ENCODE results near the gene THTPA. TPM values are rescaled to one million over a fixed set of nuclear protein-coding genes. Genes with fewer than 3 reads are reported as not detected.

The THTPA gene
- total and polyA plus RNA-seq, 2 donors (not counting 1 experiment from before 2014, with no cell fraction given), result 17.0 to 21.4 TPM

DNA sequence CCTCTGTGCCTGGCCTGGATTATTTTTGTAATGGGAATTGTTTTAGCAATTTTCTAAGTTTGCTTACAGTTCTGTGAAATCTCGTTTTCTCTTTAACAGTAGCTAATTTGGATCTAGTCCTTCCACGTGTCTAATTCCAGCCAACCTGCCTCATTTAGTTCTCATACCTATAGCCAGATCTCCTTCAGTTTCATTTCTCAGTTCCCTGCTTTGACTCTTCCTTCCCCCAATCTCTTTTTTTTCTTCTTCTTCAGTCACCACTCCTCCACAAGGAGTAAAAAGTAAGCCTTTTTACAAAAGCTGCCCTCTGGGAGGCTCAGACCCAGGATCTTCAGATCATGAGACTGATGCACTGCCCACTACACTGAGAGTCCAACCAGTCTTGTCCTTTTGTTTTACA is 1.4 kb downstream of the THTPA start:
- H3K27me3 ChIP-seq (replicated peaks in 1 of 4; ENCODE audit: control extremely low read depth in 1 of 4, control insufficient read depth in 3 of 4, insufficient read depth in 4 of 4, low read length in 3 of 4), result no peaks in the 10 kb centered on the region
- Mint-ChIP-seq H3K4me1 (peaks cover 38% of the 10 kb centered on the region), H3K9me3 (ENCODE audit: insufficient read depth) (no peaks in the 10 kb centered on the region), H3K4me3 (peak overlapping the region; percentile 78), H3K27me3 (no peaks in the 10 kb centered on the region), H3K27ac (peak overlapping the region; percentile 77)
- no peak overlapping the region for H3K4me3 ChIP-seq (ENCODE audit: control extremely low read depth in 1 of 5, extremely low read depth in 1 of 5, insufficient read depth in 1 of 5, low read depth in 2 of 5, low read length in 4 of 5)
- peaks cover 16% of the 10 kb centered on the region for H4K20me1 ChIP-seq (ENCODE audit: control insufficient read depth, insufficient read depth, low read length, poor library complexity, severe bottlenecking)
- no peaks in the 10 kb centered on the region for H3K9me3 ChIP-seq (ENCODE audit: control extremely low read depth in 1 of 3, control insufficient read depth in 2 of 3, insufficient read depth in 1 of 3, low read length in 2 of 3)
- peak overlapping the region in 1 of 2 donors; percentile 84 for H3K27ac ChIP-seq (ENCODE audit: low read length in 2 of 2)
- H3K4me2 ChIP-seq (replicated peaks; ENCODE audit: low read depth, low read length, poor library complexity, severe bottlenecking), result no peak overlapping the region
- CTCF ChIA-PET, result interaction anchor here (1.6 to 12.4 kb wide), 5 partner anchors 11 to 79 kb away, joined by 4 to 335 read pairs (median 61); partner anchors contain the start of gene AP1G2
- POLR2A ChIA-PET, result no interaction called here
- TF ChIP-seq, protein P1, sequence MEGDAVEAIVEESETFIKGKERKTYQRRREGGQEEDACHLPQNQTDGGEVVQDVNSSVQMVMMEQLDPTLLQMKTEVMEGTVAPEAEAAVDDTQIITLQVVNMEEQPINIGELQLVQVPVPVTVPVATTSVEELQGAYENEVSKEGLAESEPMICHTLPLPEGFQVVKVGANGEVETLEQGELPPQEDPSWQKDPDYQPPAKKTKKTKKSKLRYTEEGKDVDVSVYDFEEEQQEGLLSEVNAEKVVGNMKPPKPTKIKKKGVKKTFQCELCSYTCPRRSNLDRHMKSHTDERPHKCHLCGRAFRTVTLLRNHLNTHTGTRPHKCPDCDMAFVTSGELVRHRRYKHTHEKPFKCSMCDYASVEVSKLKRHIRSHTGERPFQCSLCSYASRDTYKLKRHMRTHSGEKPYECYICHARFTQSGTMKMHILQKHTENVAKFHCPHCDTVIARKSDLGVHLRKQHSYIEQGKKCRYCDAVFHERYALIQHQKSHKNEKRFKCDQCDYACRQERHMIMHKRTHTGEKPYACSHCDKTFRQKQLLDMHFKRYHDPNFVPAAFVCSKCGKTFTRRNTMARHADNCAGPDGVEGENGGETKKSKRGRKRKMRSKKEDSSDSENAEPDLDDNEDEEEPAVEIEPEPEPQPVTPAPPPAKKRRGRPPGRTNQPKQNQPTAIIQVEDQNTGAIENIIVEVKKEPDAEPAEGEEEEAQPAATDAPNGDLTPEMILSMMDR (IDR thresholded peaks at IDR 0.05), result no peak
- no peak for TF ChIP-seq EZH2 (IDR thresholded peaks at IDR 0.05; ENCODE audit: borderline replicate concordance, insufficient read depth, low read depth, low read length, poor library complexity, severe bottlenecking)
- DNase-seq (peak; percentile 39), ATAC-seq (ENCODE audit: low read depth) (no peak)
- peaks cover 12% of the 10 kb centered on the region for H3K79me2 ChIP-seq (ENCODE audit: control insufficient read depth, insufficient read depth, low read length)
- intact Hi-C loops (cut with micrococcal nuclease), result loop anchor here (5.0 to 10.0 kb wide), 4 partner anchors 255 to 657 kb away; partner anchors contain the start of genes ACIN1, C14orf119, CHMP4A and DCAF11
- H3K9ac ChIP-seq (ENCODE audit: low read length), result no peak overlapping the region
- H3K36me3 ChIP-seq (replicated peaks in 1 of 2; ENCODE audit: control extremely low read depth in 1 of 2, control insufficient read depth in 1 of 2, extremely low read depth in 1 of 2, insufficient read depth in 2 of 2, low read length in 1 of 2), result peaks cover 0 to 45% of the 10 kb centered on the region in 2 experiments
- WGBS (ENCODE audit: insufficient coverage), result no CpG with 5 or more reads among the region's 2 CpGs
- H2AFZ ChIP-seq (ENCODE audit: insufficient read depth, low read depth, low read length, poor library complexity, severe bottlenecking), result no peak overlapping the region
- H3K4me1 ChIP-seq (ENCODE audit: control insufficient read depth in 2 of 2, insufficient read depth in 2 of 2, low read length in 2 of 2), result peaks cover 15 to 29% of the 10 kb centered on the region in 2 donors

DNA sequence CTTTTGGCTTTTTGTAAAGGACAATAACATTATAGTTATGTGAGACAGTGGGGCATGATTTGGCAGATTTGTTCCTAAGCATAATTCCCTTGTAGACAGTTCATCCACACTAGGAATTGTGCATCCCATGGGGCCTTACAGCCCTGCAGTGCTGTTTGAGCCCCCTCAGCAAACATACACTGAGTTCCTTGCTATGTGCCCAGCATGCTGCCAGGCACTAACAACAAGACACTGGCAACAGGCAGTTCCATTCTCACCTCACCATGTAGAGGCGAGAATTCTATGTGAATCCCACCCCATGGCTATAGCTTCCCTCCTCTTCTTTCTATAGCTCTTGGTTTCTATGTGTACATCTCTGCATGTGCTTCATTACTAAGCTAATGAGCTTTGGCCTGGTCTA is 1.9 kb downstream of the THTPA start:
- intact Hi-C loops (cut with micrococcal nuclease), result loop anchor here (5.0 to 10.0 kb wide), 4 partner anchors 256 to 657 kb away; partner anchors contain the start of genes ACIN1, C14orf119, CHMP4A and DCAF11
- POLR2A ChIA-PET, result interaction anchor here (0.9 kb wide), 1 partner anchor 9 kb away, joined by 3 read pairs; the partner anchor contains the start of gene AP1G2
- H3K27me3 Mint-ChIP-seq, result no peaks in the 10 kb centered on the region
- no peak overlapping the region for H3K4me2 ChIP-seq (replicated peaks; ENCODE audit: low read depth, low read length, poor library complexity, severe bottlenecking)
- no peaks in the 10 kb centered on the region for H3K9me3 Mint-ChIP-seq (ENCODE audit: insufficient read depth)
- ATAC-seq (ENCODE audit: low read depth) (no peak), DNase-seq (no peak)
- H3K36me3 ChIP-seq (replicated peaks in 1 of 2; ENCODE audit: control extremely low read depth in 1 of 2, control insufficient read depth in 1 of 2, extremely low read depth in 1 of 2, insufficient read depth in 2 of 2, low read length in 1 of 2), result peaks cover 0 to 48% of the 10 kb centered on the region in 2 experiments
- H3K4me3 Mint-ChIP-seq, result no peak overlapping the region
- peaks cover 14% of the 10 kb centered on the region for H3K79me2 ChIP-seq (ENCODE audit: control insufficient read depth, insufficient read depth, low read length)
- no peak for TF ChIP-seq EZH2 (IDR thresholded peaks at IDR 0.05; ENCODE audit: borderline replicate concordance, insufficient read depth, low read depth, low read length, poor library complexity, severe bottlenecking)
- TF ChIP-seq, protein P1 (IDR thresholded peaks at IDR 0.05), result no peak
- peak overlapping the region; percentile 77 for H3K27ac Mint-ChIP-seq
- H4K20me1 ChIP-seq (ENCODE audit: control insufficient read depth, insufficient read depth, low read length, poor library complexity, severe bottlenecking), result peaks cover 17% of the 10 kb centered on the region
- WGBS (ENCODE audit: insufficient coverage), result no CpG with 5 or more reads among the region's 1 CpG
- CTCF ChIA-PET, result interaction anchor here (0.6 to 12.4 kb wide), 6 partner anchors 9 to 80 kb away, joined by 3 to 335 read pairs (median 34); partner anchors contain the start of gene AP1G2
- peak overlapping the region in 1 of 2 donors; percentile 12 for H3K27ac ChIP-seq (ENCODE audit: low read length in 2 of 2)
- H3K4me1 Mint-ChIP-seq, result peaks cover 41% of the 10 kb centered on the region
- peaks cover 15 to 29% of the 10 kb centered on the region in 2 donors for H3K4me1 ChIP-seq (ENCODE audit: control insufficient read depth in 2 of 2, insufficient read depth in 2 of 2, low read length in 2 of 2)
- no peaks in the 10 kb centered on the region for H3K27me3 ChIP-seq (replicated peaks in 1 of 4; ENCODE audit: control extremely low read depth in 1 of 4, control insufficient read depth in 3 of 4, insufficient read depth in 4 of 4, low read length in 3 of 4)
- no peaks in the 10 kb centered on the region for H3K9me3 ChIP-seq (ENCODE audit: control extremely low read depth in 1 of 3, control insufficient read depth in 2 of 3, insufficient read depth in 1 of 3, low read length in 2 of 3)
- H3K9ac ChIP-seq (ENCODE audit: low read length), result no peak overlapping the region
- no peak overlapping the region for H3K4me3 ChIP-seq (ENCODE audit: control extremely low read depth in 1 of 5, extremely low read depth in 1 of 5, insufficient read depth in 1 of 5, low read depth in 2 of 5, low read length in 4 of 5)
- no peak overlapping the region for H2AFZ ChIP-seq (ENCODE audit: insufficient read depth, low read depth, low read length, poor library complexity, severe bottlenecking)
